ENCODE measurements around the gene FAM131B. TPM values are rescaled to one million over a fixed set of nuclear protein-coding genes. Genes with fewer than 3 reads are reported as not detected.

FAM131B gene
- total RNA-seq, 2 donors from 2014 or later: 0.08 to 0.48 TPM

GRCh38 chr7:143327903-143328302, 34.6 kb downstream of the FAM131B start:
- Histone ChIP-seq H3K27me3 (no peaks in the 10 kb centered on the region), H3K27ac (no peak overlapping the region), H3K4me1 (peaks cover 0 to 9% of the 10 kb centered on the region in 2 donors), H3K4me3 (no peak overlapping the region), H3K36me3 (no peaks in the 10 kb centered on the region), H3K9me3 (no peaks in the 10 kb centered on the region)
- DNase-seq (ENCODE audit: low spot score): peak; percentile 9
- TF ChIP-seq CTCF (IDR thresholded peaks at IDR 0.05): no peak

DNA sequence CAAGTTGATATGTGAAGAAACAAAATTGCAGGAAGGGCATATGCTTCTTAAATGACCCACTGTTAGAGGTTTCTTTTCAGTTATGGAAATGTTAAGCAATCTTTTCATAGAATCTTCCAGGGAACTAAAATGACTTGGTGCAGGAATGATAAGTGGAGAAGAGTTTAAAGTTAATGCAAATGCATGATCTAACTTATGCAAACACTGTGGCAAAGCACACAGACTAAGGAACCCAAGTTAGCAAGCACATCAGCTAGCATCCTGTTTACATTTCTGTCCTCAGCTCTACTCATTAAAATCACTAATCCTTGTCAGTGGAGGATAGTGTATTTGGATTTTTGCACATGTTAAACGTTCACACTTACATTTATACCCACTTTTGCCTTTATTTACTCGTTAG, 37.3 kb downstream of the FAM131B start:
- H3K4me1 ChIP-seq: peaks cover 0 to 13% of the 10 kb centered on the region in 2 donors
- no peak overlapping the region for H3K27ac ChIP-seq
- no peaks in the 10 kb centered on the region for H3K36me3 ChIP-seq
- H3K27me3 ChIP-seq: no peaks in the 10 kb centered on the region
- H3K4me3 ChIP-seq: no peak overlapping the region
- no peak for DNase-seq (ENCODE audit: low spot score)
- TF ChIP-seq CTCF (IDR thresholded peaks at IDR 0.05): no peak
- no peaks in the 10 kb centered on the region for H3K9me3 ChIP-seq

GRCh38 chr7:143323653-143324052, 38.9 kb downstream of the FAM131B start:
- H3K36me3 ChIP-seq: no peaks in the 10 kb centered on the region
- no peaks in the 10 kb centered on the region for H3K9me3 ChIP-seq
- H3K4me1 ChIP-seq: peaks cover 0 to 13% of the 10 kb centered on the region in 2 donors
- DNase-seq (ENCODE audit: low spot score): peak; percentile 49
- no peak overlapping the region for H3K4me3 ChIP-seq
- no peak overlapping the region for H3K27ac ChIP-seq
- no peak for TF ChIP-seq CTCF (IDR thresholded peaks at IDR 0.05)
- H3K27me3 ChIP-seq: no peaks in the 10 kb centered on the region

GRCh38 chr7:143322760-143323633, 39.5 kb downstream of the FAM131B start:
- H3K27ac ChIP-seq: no peak overlapping the region
- peak; percentile 44 for DNase-seq (ENCODE audit: low spot score)

DNA sequence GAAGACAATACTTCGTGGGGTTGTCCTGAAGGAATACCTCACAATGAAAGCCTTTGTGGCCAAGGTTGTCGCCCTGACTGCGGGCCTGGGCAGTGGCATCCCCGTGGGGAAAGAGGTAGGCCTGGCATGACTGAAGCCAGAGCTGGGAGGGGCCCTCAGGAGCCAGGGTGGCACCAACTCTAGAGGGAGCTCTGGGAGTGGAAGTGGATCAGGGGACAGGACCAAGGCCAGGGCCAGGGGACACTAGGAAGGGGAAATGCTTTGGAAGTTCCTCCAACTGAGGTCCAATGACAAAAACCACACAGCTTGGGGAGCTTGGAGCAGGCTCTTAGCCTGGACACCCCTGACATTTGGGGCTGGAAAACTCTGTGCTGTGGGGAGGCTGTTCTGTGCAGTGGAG, 40.8 kb downstream of the FAM131B start:
- peak; percentile 58 for DNase-seq (ENCODE audit: low spot score)
- Histone ChIP-seq H3K4me1 (peaks cover 0 to 13% of the 10 kb centered on the region in 2 donors), H3K36me3 (no peaks in the 10 kb centered on the region), H3K9me3 (no peaks in the 10 kb centered on the region), H3K27me3 (no peaks in the 10 kb centered on the region), H3K27ac (no peak overlapping the region), H3K4me3 (no peak overlapping the region)
- TF ChIP-seq CTCF (IDR thresholded peaks at IDR 0.05): peak in 1 of 2 donors; percentile 35

More at GRCh38 chr7:143322760-143323633, 39.5 kb downstream of the FAM131B start:
- no peaks in the 10 kb centered on the region for H3K36me3 ChIP-seq
- H3K27me3 ChIP-seq: no peaks in the 10 kb centered on the region
- no peak for TF ChIP-seq CTCF (IDR thresholded peaks at IDR 0.05)
- H3K4me1 ChIP-seq: peaks cover 0 to 13% of the 10 kb centered on the region in 2 donors
- H3K9me3 ChIP-seq: no peaks in the 10 kb centered on the region
- H3K4me3 ChIP-seq: no peak overlapping the region
